A549 (cell line): ENCODE measurements around the gene EEF1A1. TPM values are rescaled to one million over a fixed set of nuclear protein-coding genes. Genes with fewer than 3 reads are reported as not detected.

Experiments
- ATAC-seq, 2 experiments: fragments of 200-7000 bp in 1 of 2; fragments of >200 bp in 1 of 2; cut with Nextera tagmentation in 1 of 2; cut with Tn5 transposase in 1 of 2; 3 replicates each; pipeline versions ENCODE4 v1.8.0 to v1.9.1; 2018 to 2020; ENCODE audit warnings: mild to moderate bottlenecking in 1 of 2, moderate library complexity in 1 of 2
- CTCF ChIA-PET: fragments of 300-600 bp; sonication (Branson Sonifier 250); formaldehyde crosslinking; extraction: SDS; loops from one replicate; lab custom pipeline; 2021; ENCODE audit warnings: antibody characterized with exemption, inconsistent platforms; lab: Yijun Ruan, JAX
- POLR2A ChIA-PET: fragments of 350-600 bp; formaldehyde crosslinking; extraction: SDS; loops from one replicate; lab custom pipeline; 2021; ENCODE audit warnings: antibody characterized with exemption, inconsistent platforms; lab: Yijun Ruan, JAX
- DNase-seq, 2 experiments: peaks; one replicate each; pipeline versions ENCODE4 v3.0.0 to v3.0.0-alpha.2; 2011 to 2016; ENCODE audit warnings: low read depth in 1 of 2, low spot score in 1 of 2
- FAIRE-seq: peaks from 2 replicates; lab custom pipeline; 2011; peaks lifted over from hg19 to GRCh38; lab: Jason Lieb, UNC
- H3K27ac ChIP-seq, 2 experiments: fragments of >200 bp; sonication (Bioruptor Twin); formaldehyde crosslinking; 3 replicates each; pipeline ENCODE4 v1.5.1; 2016 to 2017
- H3K4me1 ChIP-seq: fragments of >200 bp; sonication (Bioruptor Twin); formaldehyde crosslinking; 3 replicates; pipeline ENCODE4 v1.6.1; 2016
- H3K4me2 ChIP-seq: fragments of >200 bp; sonication (Bioruptor Twin); formaldehyde crosslinking; 3 replicates; pipeline ENCODE4 v1.6.1; 2016
- H3K4me3 ChIP-seq: fragments of >200 bp; sonication (Bioruptor Twin); formaldehyde crosslinking; 3 replicates; pipeline ENCODE4 v1.5.1; 2016
- H3K9me3 ChIP-seq: fragments of >200 bp; sonication (Bioruptor Twin); formaldehyde crosslinking; 3 replicates; pipeline ENCODE4 v1.6.1; 2016
- CBX2 ChIP-seq: fragments of 200-600 bp; sonication (generic); IDR thresholded peaks from 2 replicates; pipeline ENCODE4 v1.6.1; 2016; ENCODE audit warnings: low read depth, mild to moderate bottlenecking, borderline replicate concordance
- CBX8 ChIP-seq: fragments of 200-600 bp; sonication (generic); IDR thresholded peaks from 2 replicates; pipeline ENCODE4 v1.6.1; 2016
- CEBPB ChIP-seq, 2 experiments: fragments of >200 bp in 1 of 2; sonication (Bioruptor Twin) in 1 of 2; formaldehyde crosslinking in 1 of 2; IDR thresholded peaks; 2 replicates each; pipeline ENCODE4 v1.6.1; 2012 to 2016
- EP300 ChIP-seq, 2 experiments: fragments of >200 bp; sonication (Bioruptor Twin); formaldehyde crosslinking; IDR thresholded peaks; 2 replicates in 1 of 2; 3 replicates in 1 of 2; pipeline ENCODE4 v1.6.1; 2016 to 2017
- HEYL ChIP-seq: fragments of 250-450 bp; sonication (Bioruptor Pico); IDR thresholded peaks from 2 replicates; pipeline ENCODE4 v1.8.0; 2021; ENCODE audit warnings: mild to moderate bottlenecking, moderate library complexity
- HOXA7 ChIP-seq: fragments of 250-450 bp; sonication (Bioruptor Pico); IDR thresholded peaks from 2 replicates; pipeline ENCODE4 v1.5.0; 2020; ENCODE audit warnings: mild to moderate bottlenecking, moderate library complexity
- JUN ChIP-seq, 2 experiments: fragments of >200 bp; sonication (Bioruptor Twin); formaldehyde crosslinking; IDR thresholded peaks; 2 replicates in 1 of 2; 3 replicates in 1 of 2; pipeline ENCODE4 v1.6.1; 2016 to 2017
- JUNB ChIP-seq: fragments of >200 bp; sonication (Bioruptor Twin); formaldehyde crosslinking; IDR thresholded peaks from 2 replicates; pipeline ENCODE4 v1.6.1; 2016
- KDM5A ChIP-seq: fragments of 200-600 bp; sonication (generic); IDR thresholded peaks from 2 replicates; pipeline ENCODE4 v1.6.1; 2016; ENCODE audit warnings: antibody characterized with exemption, mild to moderate bottlenecking
- MAZ ChIP-seq: fragments of 150-350 bp; IDR thresholded peaks from 2 replicates; pipeline ENCODE4 v1.6.1; 2014; ENCODE audit warnings: antibody characterized with exemption, low read depth, low read length, borderline replicate concordance
- NPAS2 ChIP-seq: fragments of 250-450 bp; sonication (Bioruptor Pico); IDR thresholded peaks from 2 replicates; pipeline ENCODE4 v1.8.0; 2022; ENCODE audit warnings: mild to moderate bottlenecking, moderate library complexity, borderline replicate concordance
- NR3C1 ChIP-seq: fragments of >200 bp; sonication (Bioruptor Twin); formaldehyde crosslinking; IDR thresholded peaks from 3 replicates; pipeline ENCODE4 v1.6.1; 2017
- RAD21 ChIP-seq, 2 experiments: fragments of >200 bp in 1 of 2; sonication (Bioruptor Twin) in 1 of 2; formaldehyde crosslinking in 1 of 2; IDR thresholded peaks in 1 of 2; conservative IDR thresholded peaks in 1 of 2; 2 replicates in 1 of 2; 3 replicates in 1 of 2; pipeline ENCODE4 v1.6.1; 2012 to 2018; ENCODE audit warnings: inconsistent platforms in 1 of 2
- RFX5 ChIP-seq: fragments of 450-650 bp; IDR thresholded peaks from 2 replicates; pipeline ENCODE4 v1.7.1; 2014; ENCODE audit warnings: antibody characterized with exemption, mild to moderate bottlenecking, moderate library complexity
- SMC3 ChIP-seq: fragments of >200 bp; sonication (Bioruptor Twin); formaldehyde crosslinking; IDR thresholded peaks from 3 replicates; pipeline ENCODE4 v1.6.1; 2018; ENCODE audit warnings: inconsistent platforms
- TFCP2L1 ChIP-seq: fragments of 250-450 bp; sonication (Bioruptor Pico); IDR thresholded peaks from 2 replicates; pipeline ENCODE4 v1.5.0; 2021; ENCODE audit warnings: mild to moderate bottlenecking
- TP53 ChIP-seq: fragments of 250-450 bp; sonication (Bioruptor Pico); IDR thresholded peaks from 2 replicates; pipeline ENCODE4 v1.5.0; 2021; ENCODE audit warnings: mild to moderate bottlenecking, moderate library complexity
- WGBS: methylation state at CpG from one replicate; pipeline ENCODE4 v1.1.6; 2017; ENCODE audit errors: missing lambda C conversion rate; 5-methylcytosine and 5-hydroxymethylcytosine counted together
- polyA plus RNA-seq, 4 experiments: library from polyadenylated mRNA; depleted of rRNA in 3 of 4; stranded (reverse); fragments of >200 nt; fragmentation: RNase III in 1 of 4; extraction: RNeasy Plus Mini Kit Qiagen cat#74134 plus additional on column Dnase treatment in 1 of 4; gene quantifications; 2 replicates in 3 of 4; 3 replicates in 1 of 4; pipeline ENCODE4 v1.2.3, GENCODE V29; 2011 to 2017
- TF ChIP-seq, protein P1 (sequence below): IDR thresholded peaks from 2 replicates; pipeline ENCODE4 v1.6.1; 2012; ENCODE audit warnings: low read depth, borderline replicate concordance
- TF ChIP-seq, protein P2 (sequence below): fragments of 150-350 bp; IDR thresholded peaks from 2 replicates; pipeline ENCODE4 v1.6.1; 2014; ENCODE audit warnings: low read depth, mild to moderate bottlenecking, low read length
- TF ChIP-seq, protein P3 (sequence below): fragments of 250-450 bp; sonication (Bioruptor Pico); IDR thresholded peaks from 2 replicates; pipeline ENCODE4 v1.5.0; 2020; ENCODE audit warnings: low read depth, mild to moderate bottlenecking, moderate library complexity
- TF ChIP-seq, protein P4 (sequence below): fragments of 250-450 bp; sonication (Bioruptor Pico); IDR thresholded peaks from 2 replicates; pipeline ENCODE4 v1.5.0; 2021; ENCODE audit warnings: mild to moderate bottlenecking, moderate library complexity, borderline replicate concordance
- TF ChIP-seq, protein P5 (sequence below): fragments of >200 bp; sonication (Bioruptor Twin); formaldehyde crosslinking; IDR thresholded peaks from 3 replicates; pipeline ENCODE4 v1.5.1; 2016

EEF1A1 gene
- polyA plus RNA-seq, 2 of the 4 experiments (the other 2 are of a cell fraction), result 5,660 to 9,755 TPM

DNA sequence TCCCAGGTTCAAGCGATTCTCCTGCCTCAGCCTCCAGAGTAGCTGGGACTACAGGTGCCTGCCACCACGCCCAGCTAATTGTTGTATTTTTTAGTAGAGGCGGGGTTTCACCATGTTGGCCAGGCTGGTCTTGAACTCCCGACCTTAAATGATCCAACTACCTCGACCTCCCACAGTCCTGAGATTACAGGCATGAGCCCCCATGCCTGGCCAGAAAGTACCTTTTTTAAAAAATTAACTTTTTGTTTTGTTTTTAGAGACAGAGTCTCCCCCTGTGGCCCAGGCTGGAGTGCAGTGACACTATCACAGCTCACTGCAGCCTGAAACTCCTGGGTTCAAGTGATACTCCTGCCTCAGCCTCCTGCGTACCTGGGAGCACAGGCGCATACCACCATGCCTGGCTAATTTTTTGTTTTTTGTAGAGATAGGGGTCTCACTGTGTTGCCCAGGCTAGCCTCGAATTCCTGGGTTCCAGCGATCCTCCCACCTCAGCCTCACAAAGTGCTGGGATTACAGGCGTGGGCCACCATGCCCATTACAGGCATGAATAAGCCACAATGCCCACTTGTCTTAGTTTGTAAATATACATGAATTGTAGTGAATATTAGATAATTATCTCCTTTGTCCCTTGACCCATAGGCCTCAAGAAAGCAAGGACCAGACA lies 17.4 kb upstream of the EEF1A1 start (continued):
- no peak for TF ChIP-seq NR3C1

DNA sequence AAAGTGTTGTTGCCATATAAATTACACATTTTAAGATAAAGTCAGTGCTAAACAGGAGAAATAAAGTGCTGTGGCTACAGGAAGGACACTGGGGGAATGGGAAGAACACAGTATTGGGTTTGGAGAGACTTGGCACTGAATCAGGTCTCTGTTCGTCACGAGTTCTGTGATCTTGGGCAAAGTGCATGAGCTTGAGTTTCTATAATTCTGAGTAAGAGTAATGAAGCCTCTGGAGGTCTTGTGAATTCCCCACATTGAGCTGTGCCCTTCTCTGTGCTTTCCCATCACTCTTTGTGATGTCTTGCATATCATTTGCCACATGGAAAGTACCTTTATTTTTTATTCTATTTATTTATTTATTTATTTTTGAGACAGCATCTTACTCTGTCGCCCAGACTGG lies 16.8 kb upstream of the EEF1A1 start:
- H3K4me2 ChIP-seq, result no peak overlapping the region
- TF ChIP-seq HEYL (CRISPR knock-in tag), result no peak
- no peak overlapping the region for H3K4me3 ChIP-seq
- DNase-seq (no peak), ATAC-seq (no peak), FAIRE-seq (no peak)
- POLR2A ChIA-PET, result interaction anchor here (1.1 kb wide), 1 partner anchor 116 kb away, joined by 6 read pairs; the partner anchor contains the start of gene SLC17A5
- H3K27ac ChIP-seq, result no peak overlapping the region
- no peaks in the 10 kb centered on the region for H3K9me3 ChIP-seq
- CTCF ChIA-PET, result no interaction called here
- no peaks in the 10 kb centered on the region for H3K4me1 ChIP-seq
- 73% methylated on average over 3 of the region's 3 CpGs for WGBS

DNA sequence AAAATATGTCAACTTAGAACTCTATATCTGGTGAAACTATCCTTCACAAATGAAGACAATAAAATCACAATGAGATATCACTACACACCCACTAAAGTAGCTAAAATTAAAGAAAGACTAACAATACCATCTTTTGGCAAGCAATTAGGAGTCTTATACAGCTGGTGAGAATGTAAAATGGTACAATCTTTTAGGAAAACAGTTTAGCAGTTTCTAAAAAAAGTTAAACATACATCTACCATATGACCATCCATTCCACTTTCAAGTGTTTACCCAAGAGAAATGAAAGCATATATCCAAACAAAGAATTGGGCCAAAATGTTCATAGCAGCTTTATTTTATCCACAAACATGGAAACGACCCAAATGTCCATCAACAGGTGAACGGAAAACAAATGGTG lies 13.8 kb upstream of the EEF1A1 start:
- H3K4me2 ChIP-seq, result no peak overlapping the region
- H3K9me3 ChIP-seq, result no peaks in the 10 kb centered on the region
- H3K27ac ChIP-seq, result no peak overlapping the region
- FAIRE-seq (no peak), ATAC-seq (no peak), DNase-seq (no peak)
- WGBS, result 64% methylated on average over 2 of the region's 2 CpGs
- H3K4me3 ChIP-seq, result no peak overlapping the region
- CTCF ChIA-PET, result no interaction called here
- POLR2A ChIA-PET, result no interaction called here
- no peaks in the 10 kb centered on the region for H3K4me1 ChIP-seq
- TF ChIP-seq CBX8, result no peak
- TF ChIP-seq, protein P1, sequence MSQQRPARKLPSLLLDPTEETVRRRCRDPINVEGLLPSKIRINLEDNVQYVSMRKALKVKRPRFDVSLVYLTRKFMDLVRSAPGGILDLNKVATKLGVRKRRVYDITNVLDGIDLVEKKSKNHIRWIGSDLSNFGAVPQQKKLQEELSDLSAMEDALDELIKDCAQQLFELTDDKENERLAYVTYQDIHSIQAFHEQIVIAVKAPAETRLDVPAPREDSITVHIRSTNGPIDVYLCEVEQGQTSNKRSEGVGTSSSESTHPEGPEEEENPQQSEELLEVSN, result no peak
- TF ChIP-seq CBX2, result no peak
- no peak for TF ChIP-seq JUN (IDR thresholded peaks at IDR 0.05)

DNA sequence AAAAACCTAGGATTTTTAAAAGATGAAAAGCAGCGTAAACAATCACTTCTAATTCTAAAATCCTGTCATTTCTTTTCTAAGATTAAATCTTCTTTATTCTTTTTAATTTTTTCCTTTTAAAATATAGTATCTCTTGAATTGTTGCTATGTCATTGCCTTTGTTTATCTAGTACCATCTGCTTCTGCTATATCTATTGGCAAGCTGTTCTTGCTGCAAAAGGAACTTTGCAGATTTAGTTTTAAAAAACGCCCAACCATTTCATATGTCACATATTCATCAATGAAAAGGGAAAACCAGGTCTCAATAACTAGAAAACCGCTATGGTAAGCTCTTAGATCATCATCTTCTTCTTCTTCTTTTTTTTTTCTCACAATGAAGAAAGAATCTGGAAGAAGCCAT lies 11.5 kb upstream of the EEF1A1 start:
- no peak for TF ChIP-seq NPAS2 (CRISPR knock-in tag)
- TF ChIP-seq SMC3, result no peak
- TF ChIP-seq RFX5, result no peak
- TF ChIP-seq, protein P2, sequence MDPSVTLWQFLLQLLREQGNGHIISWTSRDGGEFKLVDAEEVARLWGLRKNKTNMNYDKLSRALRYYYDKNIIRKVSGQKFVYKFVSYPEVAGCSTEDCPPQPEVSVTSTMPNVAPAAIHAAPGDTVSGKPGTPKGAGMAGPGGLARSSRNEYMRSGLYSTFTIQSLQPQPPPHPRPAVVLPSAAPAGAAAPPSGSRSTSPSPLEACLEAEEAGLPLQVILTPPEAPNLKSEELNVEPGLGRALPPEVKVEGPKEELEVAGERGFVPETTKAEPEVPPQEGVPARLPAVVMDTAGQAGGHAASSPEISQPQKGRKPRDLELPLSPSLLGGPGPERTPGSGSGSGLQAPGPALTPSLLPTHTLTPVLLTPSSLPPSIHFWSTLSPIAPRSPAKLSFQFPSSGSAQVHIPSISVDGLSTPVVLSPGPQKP, result no peak
- no peak for TF ChIP-seq MAZ
- no peak for TF ChIP-seq KDM5A
- no peak for TF ChIP-seq JUNB
- TF ChIP-seq CEBPB (IDR thresholded peaks at IDR 0.05), result no peak
- TF ChIP-seq, protein P3, sequence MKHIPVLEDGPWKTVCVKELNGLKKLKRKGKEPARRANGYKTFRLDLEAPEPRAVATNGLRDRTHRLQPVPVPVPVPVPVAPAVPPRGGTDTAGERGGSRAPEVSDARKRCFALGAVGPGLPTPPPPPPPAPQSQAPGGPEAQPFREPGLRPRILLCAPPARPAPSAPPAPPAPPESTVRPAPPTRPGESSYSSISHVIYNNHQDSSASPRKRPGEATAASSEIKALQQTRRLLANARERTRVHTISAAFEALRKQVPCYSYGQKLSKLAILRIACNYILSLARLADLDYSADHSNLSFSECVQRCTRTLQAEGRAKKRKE (CRISPR knock-in tag), result no peak
- TF ChIP-seq JUN (IDR thresholded peaks at IDR 0.05), result no peak
- TF ChIP-seq TFCP2L1, result no peak
- TF ChIP-seq, protein P1, result no peak
- TF ChIP-seq, protein P4, sequence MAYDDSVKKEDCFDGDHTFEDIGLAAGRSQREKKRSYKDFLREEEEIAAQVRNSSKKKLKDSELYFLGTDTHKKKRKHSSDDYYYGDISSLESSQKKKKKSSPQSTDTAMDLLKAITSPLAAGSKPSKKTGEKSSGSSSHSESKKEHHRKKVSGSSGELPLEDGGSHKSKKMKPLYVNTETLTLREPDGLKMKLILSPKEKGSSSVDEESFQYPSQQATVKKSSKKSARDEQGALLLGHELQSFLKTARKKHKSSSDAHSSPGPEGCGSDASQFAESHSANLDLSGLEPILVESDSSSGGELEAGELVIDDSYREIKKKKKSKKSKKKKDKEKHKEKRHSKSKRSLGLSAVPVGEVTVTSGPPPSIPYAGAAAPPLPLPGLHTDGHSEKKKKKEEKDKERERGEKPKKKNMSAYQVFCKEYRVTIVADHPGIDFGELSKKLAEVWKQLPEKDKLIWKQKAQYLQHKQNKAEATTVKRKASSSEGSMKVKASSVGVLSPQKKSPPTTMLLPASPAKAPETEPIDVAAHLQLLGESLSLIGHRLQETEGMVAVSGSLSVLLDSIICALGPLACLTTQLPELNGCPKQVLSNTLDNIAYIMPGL (CRISPR knock-in tag), result no peak
- no peak for TF ChIP-seq HOXA7 (CRISPR knock-in tag)
- TF ChIP-seq, protein P5, sequence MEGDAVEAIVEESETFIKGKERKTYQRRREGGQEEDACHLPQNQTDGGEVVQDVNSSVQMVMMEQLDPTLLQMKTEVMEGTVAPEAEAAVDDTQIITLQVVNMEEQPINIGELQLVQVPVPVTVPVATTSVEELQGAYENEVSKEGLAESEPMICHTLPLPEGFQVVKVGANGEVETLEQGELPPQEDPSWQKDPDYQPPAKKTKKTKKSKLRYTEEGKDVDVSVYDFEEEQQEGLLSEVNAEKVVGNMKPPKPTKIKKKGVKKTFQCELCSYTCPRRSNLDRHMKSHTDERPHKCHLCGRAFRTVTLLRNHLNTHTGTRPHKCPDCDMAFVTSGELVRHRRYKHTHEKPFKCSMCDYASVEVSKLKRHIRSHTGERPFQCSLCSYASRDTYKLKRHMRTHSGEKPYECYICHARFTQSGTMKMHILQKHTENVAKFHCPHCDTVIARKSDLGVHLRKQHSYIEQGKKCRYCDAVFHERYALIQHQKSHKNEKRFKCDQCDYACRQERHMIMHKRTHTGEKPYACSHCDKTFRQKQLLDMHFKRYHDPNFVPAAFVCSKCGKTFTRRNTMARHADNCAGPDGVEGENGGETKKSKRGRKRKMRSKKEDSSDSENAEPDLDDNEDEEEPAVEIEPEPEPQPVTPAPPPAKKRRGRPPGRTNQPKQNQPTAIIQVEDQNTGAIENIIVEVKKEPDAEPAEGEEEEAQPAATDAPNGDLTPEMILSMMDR, result no peak
- no peak for TF ChIP-seq TP53
- TF ChIP-seq EP300 (IDR thresholded peaks at IDR 0.05), result no peak
- no peak for TF ChIP-seq RAD21 (conservative IDR thresholded peaks at IDR 0.05 in 1 of 2, IDR thresholded peaks at IDR 0.05 in 1 of 2)
- FAIRE-seq, result no peak
- 82% methylated on average over 3 of the region's 3 CpGs for WGBS
- Histone ChIP-seq H3K4me3 (no peak overlapping the region), H3K4me1 (no peaks in the 10 kb centered on the region), H3K9me3 (no peaks in the 10 kb centered on the region), H3K4me2 (no peak overlapping the region), H3K27ac (no peak overlapping the region)
- POLR2A ChIA-PET, result no interaction called here
- no peak for DNase-seq
- CTCF ChIA-PET, result no interaction called here
- no peak for ATAC-seq
